Thyroid gland (tissue), 4 donors: ENCODE results near the gene PPP1R1B. TPM values are rescaled to one million over a fixed set of nuclear protein-coding genes. Genes with fewer than 3 reads are reported as not detected.

ENCODE experiments used
- DNase-seq, 2 donors: peaks; one replicate each; pipeline ENCODE4 v3.0.0-alpha.2; 2019
- H3K27ac ChIP-seq, 3 donors: fragments of 200-600 bp; sonication (generic); 1 replicate in 2 of 3; 2 replicates in 1 of 3; pipeline ENCODE4 v1.5.1; 2016 to 2019; ENCODE audit warnings: mild to moderate bottlenecking in 1 of 3, moderate library complexity in 1 of 3
- H3K27me3 ChIP-seq: fragments of 200-600 bp; sonication (generic); one replicate; pipeline ENCODE4 v1.5.1; 2019
- H3K36me3 ChIP-seq, 2 donors: fragments of 200-600 bp; sonication (generic); one replicate each; pipeline ENCODE4 v1.5.1; 2016 to 2019
- H3K4me1 ChIP-seq, 2 donors: fragments of 200-600 bp; sonication (generic); one replicate each; pipeline ENCODE4 v1.5.1; 2017 to 2019
- H3K4me3 ChIP-seq, 3 donors: fragments of 200-600 bp; sonication (generic); replicated peaks in 1 of 3; 1 replicate in 2 of 3; 2 replicates in 1 of 3; pipeline ENCODE4 v1.5.1; 2016; ENCODE audit warnings: mild to moderate bottlenecking in 1 of 3
- H3K9me3 ChIP-seq: fragments of 200-600 bp; sonication (generic); one replicate; pipeline ENCODE4 v1.5.1; 2017
- POLR2A ChIP-seq, 2 donors: fragments of 450-650 bp; IDR thresholded peaks; one replicate each; pipeline ENCODE4 v1.6.1; 2017; ENCODE audit warnings: antibody characterized with exemption in 2 of 2, mild to moderate bottlenecking in 2 of 2, moderate library complexity in 1 of 2
- WGBS, 2 donors: methylation state at CpG; one replicate each; pipeline ENCODE4 v1.1.5; 2017; 5-methylcytosine and 5-hydroxymethylcytosine counted together
- intact Hi-C: fragments of 100-400 bp; cut with DNase I; formaldehyde crosslinking; loops from one replicate; pipeline ENCODE4 v1.15.1; 2023
- total RNA-seq, 4 donors: library from RNA; depleted of rRNA; stranded (reverse); fragments of >200 nt; gene quantifications; one replicate each; pipeline ENCODE4 v1.2.3, GENCODE V29; 2016
- TF ChIP-seq, protein P1 (sequence below), 6 experiments: fragments of 200-600 bp in 3 of 6; fragments of 450-650 bp in 3 of 6; sonication (generic) in 3 of 6; IDR thresholded peaks; one replicate each; pipeline ENCODE4 v1.5.1; 2016 to 2019; ENCODE audit warnings: antibody characterized with exemption in 6 of 6, mild to moderate bottlenecking in 2 of 6, inconsistent platforms in 1 of 6, moderate library complexity in 1 of 6

PPP1R1B gene
- total RNA-seq, 4 donors from 2014 or later: 1.2 TPM; not detected in 3

DNA sequence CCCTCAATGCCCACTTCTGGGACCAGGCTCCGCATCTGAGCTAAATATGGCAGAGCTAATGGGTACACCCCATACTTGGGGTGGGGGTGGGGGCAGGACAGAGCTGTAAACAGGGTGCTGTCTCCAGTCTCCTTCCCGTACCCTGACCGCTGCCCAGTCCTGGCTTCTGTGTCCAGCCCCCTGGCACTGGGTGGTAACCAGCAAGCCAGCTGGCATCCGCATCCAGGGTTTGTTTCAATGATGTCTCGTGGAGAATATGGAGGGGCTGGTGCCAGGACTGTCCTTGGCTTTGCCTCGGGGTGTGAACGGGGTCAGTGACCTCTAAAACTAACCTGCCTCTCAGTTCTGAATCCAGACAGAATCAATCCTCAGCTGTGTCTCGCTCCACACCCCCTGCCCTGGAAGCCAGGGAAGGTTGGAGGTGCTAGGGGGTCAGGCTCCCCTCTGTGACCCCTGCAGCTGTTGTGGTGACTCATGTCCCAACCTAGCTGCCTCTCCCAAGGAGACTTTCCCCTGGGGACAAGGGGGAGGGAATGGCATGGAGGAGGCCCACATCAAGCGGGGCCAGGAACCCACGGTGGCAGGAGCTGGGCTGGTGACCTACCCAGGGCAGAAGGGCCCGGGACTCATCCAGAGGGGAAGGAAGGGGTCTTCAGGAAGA, 40.0 kb downstream of the PPP1R1B start:
- H3K27me3 ChIP-seq: no peaks in the 10 kb centered on the region
- WGBS, 2 donors: 59 to 78% methylated on average over 5 to 10 of the region's 11 CpGs
- H3K4me3 ChIP-seq: no peak overlapping the region
- H3K36me3 ChIP-seq: no peaks in the 10 kb centered on the region
- peaks cover 33 to 77% of the 10 kb centered on the region in 2 donors for H3K4me1 ChIP-seq
- intact Hi-C loops: no loop called here
- no peak for DNase-seq
- H3K9me3 ChIP-seq: no peaks in the 10 kb centered on the region
- TF ChIP-seq POLR2A (IDR thresholded peaks at IDR 0.05): no peak
- TF ChIP-seq, protein P1, sequence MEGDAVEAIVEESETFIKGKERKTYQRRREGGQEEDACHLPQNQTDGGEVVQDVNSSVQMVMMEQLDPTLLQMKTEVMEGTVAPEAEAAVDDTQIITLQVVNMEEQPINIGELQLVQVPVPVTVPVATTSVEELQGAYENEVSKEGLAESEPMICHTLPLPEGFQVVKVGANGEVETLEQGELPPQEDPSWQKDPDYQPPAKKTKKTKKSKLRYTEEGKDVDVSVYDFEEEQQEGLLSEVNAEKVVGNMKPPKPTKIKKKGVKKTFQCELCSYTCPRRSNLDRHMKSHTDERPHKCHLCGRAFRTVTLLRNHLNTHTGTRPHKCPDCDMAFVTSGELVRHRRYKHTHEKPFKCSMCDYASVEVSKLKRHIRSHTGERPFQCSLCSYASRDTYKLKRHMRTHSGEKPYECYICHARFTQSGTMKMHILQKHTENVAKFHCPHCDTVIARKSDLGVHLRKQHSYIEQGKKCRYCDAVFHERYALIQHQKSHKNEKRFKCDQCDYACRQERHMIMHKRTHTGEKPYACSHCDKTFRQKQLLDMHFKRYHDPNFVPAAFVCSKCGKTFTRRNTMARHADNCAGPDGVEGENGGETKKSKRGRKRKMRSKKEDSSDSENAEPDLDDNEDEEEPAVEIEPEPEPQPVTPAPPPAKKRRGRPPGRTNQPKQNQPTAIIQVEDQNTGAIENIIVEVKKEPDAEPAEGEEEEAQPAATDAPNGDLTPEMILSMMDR (IDR thresholded peaks at IDR 0.05): no peak
- H3K27ac ChIP-seq: peak overlapping the region in 1 of 3 donors; percentile 10

DNA sequence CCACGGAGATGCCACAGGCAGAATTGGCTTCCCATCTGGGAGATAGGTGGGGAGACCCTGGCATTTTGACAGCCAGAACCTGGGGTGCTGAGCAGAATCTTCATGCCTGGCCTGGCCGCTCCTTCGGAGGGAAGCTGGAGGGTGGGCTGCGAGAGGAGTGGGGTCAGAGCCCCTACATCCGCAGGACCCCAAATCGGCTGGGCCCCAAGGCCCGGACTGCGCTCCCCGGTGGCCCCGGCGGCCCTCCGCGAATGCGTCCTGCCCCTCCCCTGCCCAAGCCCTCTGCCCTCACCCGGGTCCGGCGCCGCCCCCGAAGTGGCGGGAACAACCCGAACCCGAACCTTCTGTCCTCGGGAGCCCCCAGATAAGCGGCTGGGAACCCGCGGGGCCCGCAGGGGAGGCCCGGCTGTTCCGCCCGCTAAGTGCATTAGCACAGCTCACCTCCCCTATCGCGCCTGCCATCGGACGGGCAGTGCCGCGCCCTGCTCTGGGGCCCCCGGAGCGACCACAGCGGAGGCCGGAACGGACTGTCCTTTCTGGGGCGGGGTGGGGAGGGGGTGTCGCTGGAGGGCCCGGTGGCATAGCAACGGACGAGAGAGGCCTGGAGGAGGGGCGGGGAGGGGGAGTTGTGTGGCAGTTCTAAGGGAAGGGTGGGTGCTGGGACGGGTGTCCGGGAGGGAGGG, 40.7 kb downstream of the PPP1R1B start:
- peak in 1 of 2 donors; percentile 48 for DNase-seq
- TF ChIP-seq POLR2A (IDR thresholded peaks at IDR 0.05): no peak
- TF ChIP-seq, protein P1 (IDR thresholded peaks at IDR 0.05): no peak
- WGBS, 2 donors: 8 to 29% methylated on average over 2 to 5 of the region's 49 CpGs
- Histone ChIP-seq H3K27ac (peak overlapping the region in 1 of 3 donors; percentile 10), H3K36me3 (no peaks in the 10 kb centered on the region), H3K4me3 (peak overlapping the region in 1 of 3 donors; percentile 21), H3K27me3 (no peaks in the 10 kb centered on the region), H3K4me1 (peaks cover 33 to 77% of the 10 kb centered on the region in 2 donors), H3K9me3 (no peaks in the 10 kb centered on the region)
- intact Hi-C loops: no loop called here

DNA sequence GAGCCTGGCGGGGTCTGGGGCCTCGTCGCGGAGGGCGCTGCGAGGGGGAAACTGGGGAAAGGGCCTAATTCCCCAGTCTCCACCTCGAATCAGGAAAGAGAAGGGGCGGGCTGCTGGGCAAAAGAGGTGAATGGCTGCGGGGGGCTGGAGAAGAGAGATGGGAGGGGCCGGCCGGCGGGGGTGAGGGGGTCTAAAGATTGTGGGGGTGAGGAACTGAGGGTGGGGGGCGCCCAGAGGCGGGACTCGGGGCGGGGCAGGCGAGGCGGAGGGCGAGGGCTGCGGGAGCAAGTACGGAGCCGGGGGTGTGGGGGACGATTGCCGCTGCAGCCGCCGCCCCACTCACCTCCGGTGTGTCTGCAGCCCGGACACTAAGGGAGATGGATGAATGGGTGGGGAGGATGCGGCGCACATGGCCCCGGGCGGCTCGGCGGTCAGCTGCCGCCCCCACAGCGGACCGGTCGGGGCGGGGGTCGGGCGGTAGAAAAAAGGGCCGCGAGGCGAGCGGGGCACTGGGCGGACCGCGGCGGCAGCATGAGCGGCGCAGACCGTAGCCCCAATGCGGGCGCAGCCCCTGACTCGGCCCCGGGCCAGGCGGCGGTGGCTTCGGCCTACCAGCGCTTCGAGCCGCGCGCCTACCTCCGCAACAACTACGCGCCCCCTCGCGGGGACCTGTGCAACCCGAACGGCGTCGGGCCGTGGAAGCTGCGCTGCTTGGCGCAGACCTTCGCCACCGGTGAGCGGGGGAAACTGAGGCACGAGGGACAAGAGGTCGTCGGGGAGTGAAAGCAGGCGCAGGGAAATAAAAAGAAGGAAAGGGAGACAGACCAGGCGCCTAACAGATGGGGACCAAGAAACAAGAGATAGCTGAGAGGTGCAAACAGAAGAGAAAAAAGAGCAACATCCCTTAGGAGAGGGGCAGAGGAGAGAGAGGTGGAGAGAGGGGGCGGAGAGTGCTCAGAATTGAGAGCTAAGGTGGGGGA, 41.5 kb downstream of the PPP1R1B start, which contains the start of gene PNMT:
TSS of gene PNMT (plus strand) at position 509 of the 980 bp plus-strand sequence. CDS start at position 532, 23 bp downstream.
- Histone ChIP-seq H3K4me1 (peaks cover 24 to 72% of the 10 kb centered on the region in 2 donors), H3K27me3 (no peaks in the 10 kb centered on the region), H3K27ac (peak within 1 kb of the TSS in 2 of 3 donors; percentile 8 to 10), H3K9me3 (no peaks in the 10 kb centered on the region), H3K4me3 (peak within 1 kb of the TSS in 1 of 3 donors; percentile 21), H3K36me3 (no peaks in the 10 kb centered on the region)
- intact Hi-C loops: no loop called here
- peak; percentile 75 to 77 for DNase-seq
- WGBS, 2 donors: 3 to 5% methylated on average over 50 to 68 of the region's 85 CpGs
- TF ChIP-seq, protein P1 (IDR thresholded peaks at IDR 0.05): peak; percentile 28 to 66 (median 55)
- TF ChIP-seq POLR2A (IDR thresholded peaks at IDR 0.05): no peak

DNA sequence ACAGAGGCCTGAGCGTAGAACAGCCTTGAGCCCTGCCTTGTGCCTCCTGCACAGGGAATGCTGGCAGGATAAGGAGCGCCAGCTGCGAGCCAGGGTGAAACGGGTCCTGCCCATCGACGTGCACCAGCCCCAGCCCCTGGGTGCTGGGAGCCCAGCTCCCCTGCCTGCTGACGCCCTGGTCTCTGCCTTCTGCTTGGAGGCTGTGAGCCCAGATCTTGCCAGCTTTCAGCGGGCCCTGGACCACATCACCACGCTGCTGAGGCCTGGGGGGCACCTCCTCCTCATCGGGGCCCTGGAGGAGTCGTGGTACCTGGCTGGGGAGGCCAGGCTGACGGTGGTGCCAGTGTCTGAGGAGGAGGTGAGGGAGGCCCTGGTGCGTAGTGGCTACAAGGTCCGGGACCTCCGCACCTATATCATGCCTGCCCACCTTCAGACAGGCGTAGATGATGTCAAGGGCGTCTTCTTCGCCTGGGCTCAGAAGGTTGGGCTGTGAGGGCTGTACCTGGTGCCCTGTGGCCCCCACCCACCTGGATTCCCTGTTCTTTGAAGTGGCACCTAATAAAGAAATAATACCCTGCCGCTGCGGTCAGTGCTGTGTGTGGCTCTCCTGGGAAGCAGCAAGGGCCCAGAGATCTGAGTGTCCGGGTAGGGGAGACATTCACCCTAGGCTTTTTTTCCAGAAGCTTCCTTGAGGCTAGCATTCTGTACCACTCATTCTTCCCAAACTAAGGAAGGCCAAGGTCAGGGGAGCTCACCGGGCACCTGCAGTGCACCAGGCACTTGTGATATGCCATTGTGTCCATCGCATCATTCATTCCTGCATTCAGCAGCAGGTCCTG, 43.4 kb downstream of the PPP1R1B start:
- TF ChIP-seq POLR2A (IDR thresholded peaks at IDR 0.05): no peak
- TF ChIP-seq, protein P1 (IDR thresholded peaks at IDR 0.05): no peak
- Histone ChIP-seq H3K9me3 (no peaks in the 10 kb centered on the region), H3K4me1 (peaks cover 27 to 64% of the 10 kb centered on the region in 2 donors), H3K36me3 (no peaks in the 10 kb centered on the region), H3K4me3 (no peak overlapping the region), H3K27me3 (no peaks in the 10 kb centered on the region), H3K27ac (no peak overlapping the region)
- intact Hi-C loops: no loop called here
- no peak for DNase-seq
- WGBS, 2 donors: 89 to 94% methylated on average over 20 to 23 of the region's 23 CpGs
